ENCODE measurements around the gene HNF4A. TPM values are rescaled to one million over a fixed set of nuclear protein-coding genes. Genes with fewer than 3 reads are reported as not detected.

The HNF4A gene
- total RNA-seq, 1 donor = not detected

GRCh38 chr20:44410583-44411019 lies 55.1 kb downstream of the HNF4A start:
- no peak overlapping the region for H3K4me3 ChIP-seq (ENCODE audit: low read depth, low read length)
- no peak for TF ChIP-seq CTCF (IDR thresholded peaks at IDR 0.05; ENCODE audit: insufficient read depth, low read length)
- no peak for DNase-seq (ENCODE audit: low read depth)

GRCh38 chr20:44411020-44411756 lies 55.7 kb downstream of the HNF4A start:
- no peak for DNase-seq (ENCODE audit: low read depth)
- no peak overlapping the region for H3K4me3 ChIP-seq (ENCODE audit: low read depth, low read length)
- TF ChIP-seq CTCF (IDR thresholded peaks at IDR 0.05; ENCODE audit: insufficient read depth, low read length) = no peak

- DNase-seq (ENCODE audit: low read depth) = no peak
- TF ChIP-seq CTCF (IDR thresholded peaks at IDR 0.05; ENCODE audit: insufficient read depth, low read length) = no peak
- no peak overlapping the region for H3K4me3 ChIP-seq (ENCODE audit: low read depth, low read length)
Observed at GRCh38 chr20:44411757-44412401, 56.4 kb downstream of the HNF4A start.

GRCh38 chr20:44412402-44413144 lies 57.1 kb downstream of the HNF4A start:
- no peak overlapping the region for H3K4me3 ChIP-seq (ENCODE audit: low read depth, low read length)
- no peak for TF ChIP-seq CTCF (IDR thresholded peaks at IDR 0.05; ENCODE audit: insufficient read depth, low read length)
- DNase-seq (ENCODE audit: low read depth) = no peak

GRCh38 chr20:44413575-44414345 lies 58.3 kb downstream of the HNF4A start:
- TF ChIP-seq CTCF (IDR thresholded peaks at IDR 0.05; ENCODE audit: insufficient read depth, low read length) = no peak
- H3K4me3 ChIP-seq (ENCODE audit: low read depth, low read length) = no peak overlapping the region
- DNase-seq (ENCODE audit: low read depth) = no peak

- no peak for DNase-seq (ENCODE audit: low read depth)
- TF ChIP-seq CTCF (IDR thresholded peaks at IDR 0.05; ENCODE audit: insufficient read depth, low read length) = no peak
- no peak overlapping the region for H3K4me3 ChIP-seq (ENCODE audit: low read depth, low read length)
Observed at GRCh38 chr20:44414346-44414714, 58.8 kb downstream of the HNF4A start.
